OCI-LY1 (cell line): ENCODE data around the gene BDKRB1.

Experiments used
- EZH2 ChIP-seq: fragments of 200-600 bp; sonication (generic), shearing (Covaris generic); IDR thresholded peaks from 2 replicates; pipeline ENCODE4 v1.8.0; 2017; ENCODE audit warnings: borderline replicate concordance, mixed run types, mild to moderate bottlenecking, antibody characterized with exemption, low read length, moderate library complexity, mixed read lengths
- TF ChIP-seq, protein P1 (sequence below): fragments of 200-600 bp; sonication (generic), shearing (Covaris generic); IDR thresholded peaks from 2 replicates; pipeline ENCODE4 v1.5.1; 2017; ENCODE audit warnings: mild to moderate bottlenecking, antibody characterized with exemption, low read length, moderate library complexity, mixed read lengths

DNA sequence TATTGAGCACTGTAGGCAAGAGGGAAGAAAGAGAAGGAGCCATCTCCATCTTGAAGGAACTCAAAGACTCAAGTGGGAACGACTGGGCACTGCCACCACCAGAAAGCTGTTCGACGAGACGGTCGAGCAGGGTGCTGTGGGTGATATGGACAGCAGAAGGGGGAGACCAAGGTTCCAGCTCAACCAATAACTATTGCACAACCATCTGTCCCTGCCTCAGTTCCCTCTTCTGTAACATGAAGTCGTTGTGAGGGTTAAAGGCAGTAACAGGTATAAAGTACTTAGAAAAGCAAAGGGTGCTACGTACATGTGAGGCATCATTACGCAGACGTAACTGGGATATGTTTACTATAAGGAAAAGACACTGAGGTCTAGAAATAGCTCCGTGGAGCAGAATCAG, 13.9 kb upstream of the BDKRB1 start:
- TF ChIP-seq, protein P1, sequence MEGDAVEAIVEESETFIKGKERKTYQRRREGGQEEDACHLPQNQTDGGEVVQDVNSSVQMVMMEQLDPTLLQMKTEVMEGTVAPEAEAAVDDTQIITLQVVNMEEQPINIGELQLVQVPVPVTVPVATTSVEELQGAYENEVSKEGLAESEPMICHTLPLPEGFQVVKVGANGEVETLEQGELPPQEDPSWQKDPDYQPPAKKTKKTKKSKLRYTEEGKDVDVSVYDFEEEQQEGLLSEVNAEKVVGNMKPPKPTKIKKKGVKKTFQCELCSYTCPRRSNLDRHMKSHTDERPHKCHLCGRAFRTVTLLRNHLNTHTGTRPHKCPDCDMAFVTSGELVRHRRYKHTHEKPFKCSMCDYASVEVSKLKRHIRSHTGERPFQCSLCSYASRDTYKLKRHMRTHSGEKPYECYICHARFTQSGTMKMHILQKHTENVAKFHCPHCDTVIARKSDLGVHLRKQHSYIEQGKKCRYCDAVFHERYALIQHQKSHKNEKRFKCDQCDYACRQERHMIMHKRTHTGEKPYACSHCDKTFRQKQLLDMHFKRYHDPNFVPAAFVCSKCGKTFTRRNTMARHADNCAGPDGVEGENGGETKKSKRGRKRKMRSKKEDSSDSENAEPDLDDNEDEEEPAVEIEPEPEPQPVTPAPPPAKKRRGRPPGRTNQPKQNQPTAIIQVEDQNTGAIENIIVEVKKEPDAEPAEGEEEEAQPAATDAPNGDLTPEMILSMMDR: no peak
- no peak for TF ChIP-seq EZH2
